HepG2 (cell line): ENCODE results near the gene TFB1M. TPM values are rescaled to one million over a fixed set of nuclear protein-coding genes. Genes with fewer than 3 reads are reported as not detected.

ENCODE experiments used
- ATAC-seq: fragments of 200-7000 bp; cut with Tn5 transposase; 3 replicates; pipeline ENCODE4 v1.9.1; 2020; ENCODE audit warnings: mild to moderate bottlenecking, moderate library complexity
- BruUV-seq: library from RNA; stranded (reverse); fragments of 400-500 nt; replicated peaks from 2 replicates; lab custom pipeline; 2021; lab: Mats Ljungman, UMichigan
- CTCF ChIA-PET: fragments of 300-600 bp; formaldehyde crosslinking; extraction: SDS; loops from one replicate; lab custom pipeline; 2021; ENCODE audit warnings: low total read pairs, inconsistent platforms, low intra/inter-chr PET ratio; lab: Yijun Ruan, JAX
- POLR2A ChIA-PET: fragments of 350-600 bp; sonication (Branson Sonifier 250); formaldehyde crosslinking; loops from one replicate; lab custom pipeline; 2020; ENCODE audit warnings: antibody characterized with exemption, inconsistent platforms; lab: Yijun Ruan, JAX
- DNase-seq: peaks from one replicate; pipeline ENCODE4 v3.0.0-alpha.2; 2015; ENCODE audit warnings: low spot score
- FAIRE-seq: peaks from 3 replicates; lab custom pipeline; 2011; peaks lifted over from hg19 to GRCh38; lab: Jason Lieb, UNC
- H2AFZ ChIP-seq: one replicate; pipeline ENCODE4 v1.6.1; 2011; ENCODE audit warnings: low read length, inconsistent platforms
- H3K27ac ChIP-seq: fragments of 300-600 bp; 3 replicates; pipeline ENCODE4 v1.8.0; 2011; ENCODE audit warnings: mixed run types, mild to moderate bottlenecking, mixed read lengths, low read length, inconsistent platforms; ENCODE audit not compliant: insufficient read depth; ENCODE audit errors: extremely low read length
- H3K27me3 ChIP-seq, 2 experiments: fragments of 200-600 bp in 1 of 2; 2 replicates in 1 of 2; 3 replicates in 1 of 2; pipeline versions ENCODE4 v1.6.0 to v1.8.0; 2011; ENCODE audit warnings: low read length in 2 of 2, mild to moderate bottlenecking in 2 of 2, moderate library complexity in 2 of 2, inconsistent platforms in 1 of 2; ENCODE audit not compliant: insufficient read depth in 2 of 2, control insufficient read depth in 1 of 2
- H3K36me3 ChIP-seq, 2 experiments: fragments of 200-600 bp in 1 of 2; replicated peaks in 1 of 2; 2 replicates in 1 of 2; 3 replicates in 1 of 2; pipeline versions ENCODE4 v1.5.1 to v1.8.0; 2011; ENCODE audit warnings: low read length in 2 of 2, inconsistent platforms in 1 of 2; ENCODE audit not compliant: insufficient read depth in 2 of 2, control insufficient read depth in 1 of 2
- H3K4me1 ChIP-seq: 2 replicates; pipeline ENCODE4 v1.5.1; 2012; ENCODE audit warnings: low read length, inconsistent platforms; ENCODE audit not compliant: insufficient read depth
- H3K4me2 ChIP-seq: 2 replicates; pipeline ENCODE4 v1.6.0; 2011; ENCODE audit warnings: low read depth, low read length, inconsistent platforms
- H3K4me3 ChIP-seq, 3 experiments: fragments of 200-600 bp in 1 of 3; sonication (generic), shearing (Covaris generic) in 1 of 3; replicated peaks in 1 of 3; 2 replicates each; pipeline ENCODE4 v1.5.1; 2011 to 2016; ENCODE audit warnings: low read length in 3 of 3, inconsistent platforms in 2 of 3, low read depth in 2 of 3, mild to moderate bottlenecking in 2 of 3, control low read depth in 1 of 3, mixed read lengths in 1 of 3; ENCODE audit not compliant: insufficient read depth in 1 of 3
- H3K79me2 ChIP-seq: one replicate; pipeline ENCODE4 v1.6.1; 2011; ENCODE audit warnings: low read length, inconsistent platforms; ENCODE audit not compliant: insufficient read depth
- H3K9ac ChIP-seq: 2 replicates; pipeline ENCODE4 v1.6.0; 2011; ENCODE audit warnings: mild to moderate bottlenecking, low read depth, low read length, inconsistent platforms; ENCODE audit not compliant: insufficient read depth
- H3K9me3 ChIP-seq: 2 replicates; pipeline ENCODE4 v1.5.1; 2012; ENCODE audit warnings: mild to moderate bottlenecking, low read length
- H4K20me1 ChIP-seq: 2 replicates; pipeline ENCODE4 v1.6.0; 2011; ENCODE audit warnings: inconsistent platforms, mild to moderate bottlenecking, low read length, moderate library complexity; ENCODE audit not compliant: insufficient read depth
- CEBPB ChIP-seq: IDR thresholded peaks from 2 replicates; pipeline ENCODE4 v1.6.1; 2011; ENCODE audit warnings: low read depth, low read length, improper control_type of control experiment, borderline replicate concordance
- FOSL1 ChIP-seq: sonication (generic); formaldehyde crosslinking; IDR thresholded peaks from 2 replicates; pipeline ENCODE4 v1.9.0; 2021; ENCODE audit warnings: missing genetic modification reagents, borderline replicate concordance
- ISX ChIP-seq: sonication (generic); formaldehyde crosslinking; conservative IDR thresholded peaks from 2 replicates; pipeline ENCODE4 v1.5.0; 2020; ENCODE audit warnings: missing genetic modification reagents
- MED8 ChIP-seq: sonication (generic); formaldehyde crosslinking; IDR thresholded peaks from 2 replicates; pipeline ENCODE4 v1.8.1; 2023; ENCODE audit warnings: mild to moderate bottlenecking, missing genetic modification reagents; ENCODE audit not compliant: insufficient replicate concordance
- MXI1 ChIP-seq: IDR thresholded peaks from 3 replicates; pipeline ENCODE4 v1.6.1; 2012; ENCODE audit warnings: low read depth, low read length, inconsistent platforms, borderline replicate concordance
- TAF15 ChIP-seq: fragments of 200-400 bp; formaldehyde crosslinking; IDR thresholded peaks from one replicate; pipeline ENCODE4 v1.6.1; 2018; ENCODE audit warnings: mild to moderate bottlenecking, low read depth, low read length; ENCODE audit not compliant: poor library complexity, severe bottlenecking
- ZHX1 ChIP-seq: sonication (generic); formaldehyde crosslinking; IDR thresholded peaks from 2 replicates; pipeline ENCODE4 v1.8.1; 2022; ENCODE audit warnings: low read depth, mild to moderate bottlenecking, missing genetic modification reagents
- ZNF138 ChIP-seq: sonication (generic); formaldehyde crosslinking; IDR thresholded peaks from 2 replicates; pipeline ENCODE4 v1.5.0; 2020; ENCODE audit warnings: mild to moderate bottlenecking, low read depth, missing genetic modification reagents
- ZNF180 ChIP-seq: sonication (generic); formaldehyde crosslinking; IDR thresholded peaks from 2 replicates; pipeline ENCODE4 v1.4.0; 2020; ENCODE audit warnings: low read depth, missing genetic modification reagents, borderline replicate concordance
- ZNF646 ChIP-seq: sonication (generic); formaldehyde crosslinking; IDR thresholded peaks from 2 replicates; pipeline ENCODE4 v1.9.0; 2021; ENCODE audit warnings: mild to moderate bottlenecking, missing genetic modification reagents
- WGBS: methylation state at CpG from one replicate; pipeline ENCODE4 v1.1.6; 2017; ENCODE audit warnings: low lambda C conversion rate; 5-methylcytosine and 5-hydroxymethylcytosine counted together
- in situ Hi-C: cut with HindIII; loops from 2 replicates; pipeline ENCODE4 v1.10.0; 2017; ENCODE audit warnings: low pct_unique_long_range_greater_than_20kb; ENCODE audit not compliant: extremely low pct_ligation_motif_present
- intact Hi-C: fragments of 100-400 bp; cut with micrococcal nuclease; formaldehyde crosslinking; loops from one replicate; pipeline ENCODE4 v1.10.0; 2022; ENCODE audit not compliant: unreplicated experiment
- polyA plus RNA-seq, 8 experiments: library from polyadenylated mRNA; depleted of rRNA in 3 of 8; stranded (reverse) in 7 of 8; unstranded in 1 of 8; fragments of >200 nt; fragmentation: Illumina TruSeq in 4 of 8; extraction: Trizol in 4 of 8; gene quantifications; 2 replicates each; pipeline versions ENCODE4 v1.2.1 to v1.2.3, GENCODE V29; 2011 to 2016; ENCODE audit warnings: low read depth in 4 of 8, missing spikeins in 1 of 8, mixed read lengths in 1 of 8; ENCODE audit not compliant: insufficient read depth in 1 of 8
- total RNA-seq, 5 experiments: library from RNA; depleted of rRNA; stranded (reverse); fragments of >200 nt; fragmentation: Illumina TruSeq; extraction: Trizol; gene quantifications; 2 replicates each; pipeline ENCODE4 v1.2.3, GENCODE V29; 2016; ENCODE audit warnings: low read depth in 1 of 5

The TFB1M gene
- total and polyA plus RNA-seq, 2 of the 13 experiments (the other 11 are each of a cell fraction or from before 2014, with no cell fraction given), result 91.4 to 122 TPM

- FAIRE-seq, result no peak
- CTCF ChIA-PET, result no interaction called here
- H3K27ac ChIP-seq, result no peak overlapping the region
Observed at GRCh38 chr6:155303361-155303870, 10.9 kb downstream of the TFB1M start.

GRCh38 chr6:155301867-155302266 lies 12.4 kb downstream of the TFB1M start:
- H3K36me3 ChIP-seq, result peaks cover 19 to 79% of the 10 kb centered on the region in 2 experiments
- TF ChIP-seq TAF15 (no peak), ISX (CRISPR knock-in tag) (no peak), ZHX1 (CRISPR knock-in tag) (no peak), ZNF180 (CRISPR knock-in tag) (no peak), ZNF646 (CRISPR knock-in tag) (no peak), MED8 (no peak), MXI1 (no peak)

More at GRCh38 chr6:155303361-155303870, 10.9 kb downstream of the TFB1M start:
- no TSS peak for BruUV-seq
- no peak for ATAC-seq
- DNase-seq, result no peak
- no peak overlapping the region for H2AFZ ChIP-seq
- no peak overlapping the region for H3K4me3 ChIP-seq
- no peak overlapping the region for H3K4me2 ChIP-seq
- H3K79me2 ChIP-seq, result peaks cover 47% of the 10 kb centered on the region
- H3K36me3 ChIP-seq, result peaks cover 21 to 80% of the 10 kb centered on the region in 2 experiments
- H3K27me3 ChIP-seq, result no peaks in the 10 kb centered on the region
- POLR2A ChIA-PET, result interaction anchor here (2.2 kb wide), 1 partner anchor 11 kb away, joined by 10 read pairs; the partner anchor contains the start of gene TFB1M
- H3K9me3 ChIP-seq, result no peaks in the 10 kb centered on the region
- H3K9ac ChIP-seq, result no peak overlapping the region
- peaks cover 35% of the 10 kb centered on the region for H3K4me1 ChIP-seq
- 93% methylated on average over 4 of the region's 4 CpGs for WGBS
- in situ Hi-C loops (no loop called here), intact Hi-C loops (no loop called here)
- TF ChIP-seq CEBPB (peak; percentile 35; the same call in 1 of the 2 replicates), FOSL1 (CRISPR knock-in tag) (no peak), ZNF138 (CRISPR knock-in tag) (no peak)
- H4K20me1 ChIP-seq, result no peaks in the 10 kb centered on the region; the same call in 1 of the 2 replicates

More at GRCh38 chr6:155301867-155302266, 12.4 kb downstream of the TFB1M start:
- no peak for FAIRE-seq
- Histone ChIP-seq H4K20me1 (no peaks in the 10 kb centered on the region; the same call in 1 of the 2 replicates), H3K4me1 (peaks cover 21% of the 10 kb centered on the region), H3K27ac (no peak overlapping the region), H3K9ac (no peak overlapping the region), H3K4me3 (no peak overlapping the region), H3K79me2 (peaks cover 35% of the 10 kb centered on the region), H3K9me3 (no peaks in the 10 kb centered on the region), H2AFZ (no peak overlapping the region), H3K4me2 (no peak overlapping the region), H3K27me3 (no peaks in the 10 kb centered on the region)
- intact Hi-C loops (no loop called here), in situ Hi-C loops (no loop called here)
- DNase-seq, result no peak
- WGBS, result 99% methylated on average over 2 of the region's 2 CpGs
- ChIA-PET POLR2A (no interaction called here), CTCF (no interaction called here)
- BruUV-seq, result no TSS peak
- ATAC-seq, result no peak
